GM18511 (cell line): Measurements from ENCODE around the gene VIP.
A peak's percentile ranks its signal among the peaks of the same experiment; 100 is the strongest.

Source experiments
- ATAC-seq: cut with Tn5 transposase; IDR thresholded peaks from one replicate; pipeline ENCODE4 v1.9.1; 2021; ENCODE audit warnings: mild to moderate bottlenecking, moderate library complexity; ENCODE audit not compliant: unreplicated experiment

The VIP gene

GRCh38 chr6:152776833-152777232 is 26.2 kb downstream of the VIP start:
- no peak for ATAC-seq

- peak; percentile 56 for ATAC-seq
Observed at GRCh38 chr6:152783217-152783878, 32.8 kb downstream of the VIP start.

- ATAC-seq, result no peak
Observed at GRCh38 chr6:152794696-152795095, 44.1 kb downstream of the VIP start.

GRCh38 chr6:152804150-152804549 is 53.6 kb downstream of the VIP start:
- ATAC-seq, result no peak
